GM19324 (cell line): ENCODE measurements around the gene GATA5.

Experiments used
- ATAC-seq: cut with Tn5 transposase; IDR thresholded peaks from one replicate; pipeline ENCODE4 v1.9.1; 2021; ENCODE audit warnings: mild to moderate bottlenecking, moderate library complexity; ENCODE audit not compliant: unreplicated experiment, low FRiP score

Gene GATA5

GRCh38 chr20:62458275-62459251 is 17.2 kb downstream of the GATA5 start:
- no peak for ATAC-seq

GRCh38 chr20:62457831-62458230 is 18.0 kb downstream of the GATA5 start:
- ATAC-seq = no peak

- no peak for ATAC-seq
Measured at GRCh38 chr20:62457098-62457497, 18.7 kb downstream of the GATA5 start.

GRCh38 chr20:62455929-62456328 is 19.9 kb downstream of the GATA5 start:
- ATAC-seq = no peak

GRCh38 chr20:62454904-62455636 is 20.7 kb downstream of the GATA5 start:
- no peak for ATAC-seq

- ATAC-seq = no peak
Measured at GRCh38 chr20:62453186-62453808, 22.5 kb downstream of the GATA5 start.

- no peak for ATAC-seq
Measured at GRCh38 chr20:62452475-62453095, 23.2 kb downstream of the GATA5 start.

GRCh38 chr20:62451970-62452369 is 23.8 kb downstream of the GATA5 start:
- ATAC-seq = no peak

- ATAC-seq = no peak
Measured at GRCh38 chr20:62451156-62451767, 24.5 kb downstream of the GATA5 start.

GRCh38 chr20:62449951-62450691 is 25.7 kb downstream of the GATA5 start:
- ATAC-seq = no peak

GRCh38 chr20:62448788-62449187 is 27.0 kb downstream of the GATA5 start:
- no peak for ATAC-seq

- ATAC-seq = no peak
Measured at GRCh38 chr20:62448038-62448437, 27.8 kb downstream of the GATA5 start.

GRCh38 chr20:62446888-62447869 is 28.6 kb downstream of the GATA5 start:
- no peak for ATAC-seq

GRCh38 chr20:62446481-62446880 is 29.3 kb downstream of the GATA5 start:
- no peak for ATAC-seq

- ATAC-seq = no peak
Measured at GRCh38 chr20:62445553-62446340, 30.0 kb downstream of the GATA5 start.

GRCh38 chr20:62444286-62444685 is 31.5 kb downstream of the GATA5 start:
- no peak for ATAC-seq

GRCh38 chr20:62441987-62442539 is 33.7 kb downstream of the GATA5 start:
- ATAC-seq = no peak
